Measurements from ENCODE around the gene ZNF91. TPM values are rescaled to one million over a fixed set of nuclear protein-coding genes. Genes with fewer than 3 reads are reported as not detected.

ZNF91 gene
- total and polyA plus RNA-seq, 4 donors: 2.9 to 25.9 (median 14.2) TPM

- TF ChIP-seq ZBTB33 (IDR thresholded peaks at IDR 0.05) (no peak), EGR1 (IDR thresholded peaks at IDR 0.05; ENCODE audit: low read depth in 2 of 2) (no peak), MAX (IDR thresholded peaks at IDR 0.05) (no peak), RAD21 (IDR thresholded peaks at IDR 0.05) (no peak)
These were observed 7.8 kb upstream of the ZNF91 start (continued) for GRCh38 chr19:23403052-23403451.

GRCh38 chr19:23402388-23402787, 7.1 kb upstream of the ZNF91 start:
- Histone ChIP-seq H3K9ac (ENCODE audit: low read depth in 1 of 2, low read length in 2 of 2) (no peak overlapping the region), H3K4me3 (ENCODE audit: low read depth in 1 of 3, low read length in 3 of 3) (no peak overlapping the region), H3K4me1 (ENCODE audit: control insufficient read depth in 4 of 4, insufficient read depth in 4 of 4, low read length in 3 of 4) (no peaks in the 10 kb centered on the region), H3K36me3 (ENCODE audit: control insufficient read depth in 4 of 4, insufficient read depth in 3 of 4, low read depth in 1 of 4, low read length in 3 of 4) (no peaks in the 10 kb centered on the region), H3K27ac (ENCODE audit: low read depth in 1 of 2, low read length in 2 of 2) (no peak overlapping the region), H3K9me3 (ENCODE audit: control insufficient read depth in 4 of 4, low read length in 3 of 4) (peaks cover 2 to 13% (median 4%) of the 10 kb centered on the region in 4 donors), H3K27me3 (ENCODE audit: control insufficient read depth in 4 of 4, insufficient read depth in 4 of 4, low read length in 3 of 4) (no peaks in the 10 kb centered on the region)
- no peak for DNase-seq (ENCODE audit: low spot score)
- TF ChIP-seq RXRA (IDR thresholded peaks at IDR 0.05) (no peak), FOXA1 (IDR thresholded peaks at IDR 0.05) (no peak), TAF1 (conservative IDR thresholded peaks at IDR 0.05) (no peak), RAD21 (IDR thresholded peaks at IDR 0.05) (no peak), YY1 (IDR thresholded peaks at IDR 0.05) (no peak), NR2F2 (IDR thresholded peaks at IDR 0.05) (no peak), ATF3 (IDR thresholded peaks at IDR 0.05) (no peak), CTCF (IDR thresholded peaks at IDR 0.05; ENCODE audit: low read depth, low read length, missing input control) (no peak), HNF4A (conservative IDR thresholded peaks at IDR 0.05) (no peak), EGR1 (IDR thresholded peaks at IDR 0.05; ENCODE audit: low read depth in 2 of 2) (no peak), FOXA2 (IDR thresholded peaks at IDR 0.05) (no peak)
- WGBS: 98% methylated on average over 2 of the region's 2 CpGs

GRCh38 chr19:23401086-23401610, 5.9 kb upstream of the ZNF91 start:
- Histone ChIP-seq H3K27me3 (ENCODE audit: control insufficient read depth in 4 of 4, insufficient read depth in 4 of 4, low read length in 3 of 4) (no peaks in the 10 kb centered on the region), H3K9ac (ENCODE audit: low read depth in 1 of 2, low read length in 2 of 2) (no peak overlapping the region), H3K36me3 (ENCODE audit: control insufficient read depth in 4 of 4, insufficient read depth in 3 of 4, low read depth in 1 of 4, low read length in 3 of 4) (no peaks in the 10 kb centered on the region), H3K27ac (ENCODE audit: low read depth in 1 of 2, low read length in 2 of 2) (no peak overlapping the region), H3K9me3 (ENCODE audit: control insufficient read depth in 4 of 4, low read length in 3 of 4) (peaks cover 2 to 9% (median 5%) of the 10 kb centered on the region in 4 donors), H3K4me3 (ENCODE audit: low read depth in 1 of 3, low read length in 3 of 3) (no peak overlapping the region), H3K4me1 (ENCODE audit: control insufficient read depth in 4 of 4, insufficient read depth in 4 of 4, low read length in 3 of 4) (no peaks in the 10 kb centered on the region)
- TF ChIP-seq GABPA (IDR thresholded peaks at IDR 0.05 in 1 of 2, conservative IDR thresholded peaks at IDR 0.05 in 1 of 2) (no peak), MAX (IDR thresholded peaks at IDR 0.05) (no peak), SP1 (IDR thresholded peaks at IDR 0.05) (no peak), YY1 (IDR thresholded peaks at IDR 0.05) (no peak)
- 86% methylated on average over 4 of the region's 4 CpGs for whole genome bisulfite sequencing
- DNase-seq (ENCODE audit: low spot score): no peak
